Measurements from ENCODE around the gene MTHFS.

DNA sequence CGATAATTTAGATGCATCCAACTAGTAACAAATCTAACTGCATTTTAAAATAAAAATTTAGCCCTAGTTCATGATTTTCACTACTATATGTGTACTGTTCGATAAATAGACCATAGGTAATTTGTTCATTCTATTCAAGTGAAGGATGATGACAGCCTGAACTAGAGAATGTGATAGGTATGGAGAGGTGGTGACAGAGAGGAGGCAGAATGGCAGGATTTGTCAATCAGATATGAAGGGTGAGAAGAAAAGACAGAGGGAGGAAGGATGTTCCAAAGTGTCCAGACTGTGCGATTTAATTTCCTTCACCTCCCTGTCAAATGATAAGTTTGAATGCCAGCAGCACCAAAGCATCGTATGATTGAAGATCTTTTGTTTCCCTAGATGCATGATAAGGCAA, 42.6 kb upstream of the MTHFS start:
- no peak for TF ChIP-seq EZH2 (IDR thresholded peaks at IDR 0.05; ENCODE audit: insufficient read depth, poor library complexity, severe bottlenecking)
- no peak for TF ChIP-seq EZH2phosphoT487 (IDR thresholded peaks at IDR 0.05; ENCODE audit: insufficient read depth, low read depth)
